ENCODE data around the gene IFIT1.
"Not testable (repeated sequence)": the region's sequence is repeated elsewhere in the genome, so short reads cannot be mapped to it uniquely, and the experiment has no call there.

The IFIT1 gene

GRCh38 chr10:89444819-89445218 lies 52.4 kb downstream of the IFIT1 start:
- DNase-seq: not testable (repeated sequence)

DNA sequence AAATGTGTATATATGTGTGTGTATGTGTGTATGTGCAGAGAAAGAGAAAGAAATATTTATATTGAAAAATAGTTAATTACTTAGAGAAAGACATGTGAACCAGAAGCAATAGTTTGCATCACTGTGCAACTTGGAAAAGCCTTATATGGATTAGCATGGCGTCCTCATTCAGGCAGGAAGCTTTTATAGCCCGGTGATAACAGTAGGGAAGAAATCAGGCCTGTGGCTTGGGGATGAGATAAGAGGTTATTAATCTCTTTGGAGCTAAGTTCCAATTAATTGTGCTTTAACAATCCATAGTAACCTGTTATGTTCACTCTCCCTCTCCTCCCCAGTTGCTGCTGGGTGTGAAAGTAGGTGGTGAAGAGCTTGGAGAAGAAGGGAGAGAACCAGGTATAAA lies 58.5 kb downstream of the IFIT1 start:
- no peak for DNase-seq

DNA sequence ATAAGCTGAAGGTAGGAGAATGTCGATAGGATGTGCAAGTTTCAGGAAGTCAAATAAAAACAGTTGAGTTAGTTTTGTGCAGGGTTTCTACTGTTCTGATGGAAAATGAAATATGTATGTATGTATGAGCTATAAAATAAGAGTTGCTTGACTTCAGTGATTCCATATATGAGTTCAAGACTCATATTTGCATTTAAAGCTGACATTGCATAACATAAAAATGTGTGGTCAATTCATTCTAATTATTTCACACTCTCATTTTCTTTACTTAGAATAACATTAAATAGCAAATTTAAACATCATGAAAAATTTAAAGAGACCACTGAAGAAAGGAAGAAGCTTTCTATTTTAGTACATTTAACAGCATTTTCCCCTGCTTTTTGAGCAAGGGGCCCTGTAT lies 59.8 kb downstream of the IFIT1 start:
- DNase-seq: no peak

DNA sequence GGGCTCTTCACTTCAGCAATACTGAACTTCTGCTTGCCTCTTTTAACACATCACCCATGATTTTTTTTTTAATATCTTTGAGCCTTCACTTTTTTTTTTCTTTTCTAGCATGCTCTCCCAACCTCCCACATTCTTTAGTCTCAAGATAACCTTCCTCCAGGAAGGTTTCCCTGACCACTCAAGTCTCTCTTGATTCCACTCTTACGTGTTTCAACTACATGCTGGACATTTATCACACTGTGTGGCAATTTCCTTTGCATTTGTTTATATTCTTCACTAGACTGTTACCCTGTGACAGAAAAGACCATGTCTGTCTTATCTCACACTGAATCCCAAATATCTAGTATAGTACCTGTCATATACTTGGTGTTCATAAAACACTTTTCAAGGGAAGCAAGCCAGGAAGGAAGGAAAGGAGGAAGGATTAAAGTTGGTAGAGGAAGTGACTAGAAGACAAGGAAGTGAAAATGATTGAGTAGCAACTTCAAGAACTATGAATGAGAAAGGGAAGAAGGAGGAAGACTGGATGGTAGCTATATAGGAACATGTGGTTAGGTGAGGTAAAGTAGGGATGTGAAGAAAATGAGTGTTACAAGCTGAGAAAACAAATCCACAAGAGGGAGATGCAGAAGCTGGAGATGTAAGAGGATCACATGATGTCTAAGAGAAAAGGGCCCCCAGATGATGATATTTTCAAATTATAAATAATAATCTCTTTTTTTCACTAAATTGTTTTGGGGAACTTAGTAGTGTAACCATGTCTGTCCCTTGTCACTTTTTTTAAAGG lies 62.3 kb downstream of the IFIT1 start:
- DNase-seq: no peak
